OCI-LY1 (cell line): Measurements from ENCODE around the gene PLA2G3.

Source experiments
- EZH2 ChIP-seq: fragments of 200-600 bp; sonication (generic), shearing (Covaris generic); IDR thresholded peaks from 2 replicates; pipeline ENCODE4 v1.8.0; 2017; ENCODE audit warnings: borderline replicate concordance, mixed run types, mild to moderate bottlenecking, antibody characterized with exemption, low read length, moderate library complexity, mixed read lengths
- TF ChIP-seq, protein P1 (sequence below): fragments of 200-600 bp; sonication (generic), shearing (Covaris generic); IDR thresholded peaks from 2 replicates; pipeline ENCODE4 v1.5.1; 2017; ENCODE audit warnings: mild to moderate bottlenecking, antibody characterized with exemption, low read length, moderate library complexity, mixed read lengths

DNA sequence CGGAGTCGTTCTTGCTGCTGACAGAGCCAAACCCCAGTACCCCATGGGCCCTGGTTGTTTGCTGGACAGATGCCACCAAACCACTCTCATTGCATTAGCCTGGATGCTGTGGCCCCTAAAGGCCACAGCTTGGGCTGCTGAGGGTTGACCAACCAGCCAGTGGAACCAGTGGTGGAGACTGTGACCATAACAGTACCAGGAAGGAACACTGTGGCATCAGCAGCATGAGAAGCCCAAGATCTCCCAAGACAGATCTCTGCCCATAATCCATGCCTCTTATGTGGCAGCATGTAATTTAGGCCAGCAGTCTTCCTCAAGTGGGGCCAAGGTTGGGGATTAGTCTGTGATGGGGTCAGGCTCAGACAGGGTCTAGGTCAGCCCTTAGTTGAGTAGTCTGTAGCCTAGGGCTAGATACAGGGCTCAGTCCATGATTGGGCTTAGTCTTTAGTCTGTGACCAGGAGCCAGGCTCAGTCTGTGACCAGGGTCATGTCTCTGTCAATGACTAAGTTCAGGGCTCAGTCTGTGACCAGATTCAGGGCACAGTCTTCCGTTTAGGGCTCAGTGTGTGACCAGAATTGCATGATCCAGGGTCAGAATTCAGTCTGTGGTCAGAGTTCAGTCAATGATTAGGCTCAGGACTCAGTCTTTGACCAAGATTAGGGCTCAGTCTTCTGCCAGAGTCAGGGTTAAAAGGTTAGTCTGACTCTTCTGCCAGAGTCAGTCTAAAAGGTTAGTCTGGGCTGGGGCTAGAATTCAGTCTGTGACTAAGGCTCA lies 22.1 kb downstream of the PLA2G3 start:
- TF ChIP-seq, protein P1, sequence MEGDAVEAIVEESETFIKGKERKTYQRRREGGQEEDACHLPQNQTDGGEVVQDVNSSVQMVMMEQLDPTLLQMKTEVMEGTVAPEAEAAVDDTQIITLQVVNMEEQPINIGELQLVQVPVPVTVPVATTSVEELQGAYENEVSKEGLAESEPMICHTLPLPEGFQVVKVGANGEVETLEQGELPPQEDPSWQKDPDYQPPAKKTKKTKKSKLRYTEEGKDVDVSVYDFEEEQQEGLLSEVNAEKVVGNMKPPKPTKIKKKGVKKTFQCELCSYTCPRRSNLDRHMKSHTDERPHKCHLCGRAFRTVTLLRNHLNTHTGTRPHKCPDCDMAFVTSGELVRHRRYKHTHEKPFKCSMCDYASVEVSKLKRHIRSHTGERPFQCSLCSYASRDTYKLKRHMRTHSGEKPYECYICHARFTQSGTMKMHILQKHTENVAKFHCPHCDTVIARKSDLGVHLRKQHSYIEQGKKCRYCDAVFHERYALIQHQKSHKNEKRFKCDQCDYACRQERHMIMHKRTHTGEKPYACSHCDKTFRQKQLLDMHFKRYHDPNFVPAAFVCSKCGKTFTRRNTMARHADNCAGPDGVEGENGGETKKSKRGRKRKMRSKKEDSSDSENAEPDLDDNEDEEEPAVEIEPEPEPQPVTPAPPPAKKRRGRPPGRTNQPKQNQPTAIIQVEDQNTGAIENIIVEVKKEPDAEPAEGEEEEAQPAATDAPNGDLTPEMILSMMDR = no peak
- no peak for TF ChIP-seq EZH2
